SK-N-SH (cell line): Measurements from ENCODE around the gene PLAA. TPM values are rescaled to one million over a fixed set of nuclear protein-coding genes. Genes with fewer than 3 reads are reported as not detected.
A peak's percentile ranks its signal among the peaks of the same experiment; 100 is the strongest.

Experiments used
- CTCF ChIA-PET: fragments of 300-600, 350-600 bp; formaldehyde crosslinking; extraction: SDS; loops from one replicate; lab custom pipeline; 2021; lab: Yijun Ruan, JAX
- POLR2A ChIA-PET: fragments of 350-600 bp; sonication (Branson Sonifier 250); formaldehyde crosslinking; extraction: SDS; loops from one replicate; lab custom pipeline; 2020; ENCODE audit warnings: antibody characterized with exemption, inconsistent platforms; lab: Yijun Ruan, JAX
- DNase-seq: peaks from one replicate; pipeline ENCODE4 v3.0.0; 2012
- H2AFZ ChIP-seq: fragments of 200-600 bp; sonication (generic); 2 replicates; pipeline ENCODE4 v1.8.1; 2016; ENCODE audit warnings: antibody characterized with exemption, mild to moderate bottlenecking, low read depth
- H3F3A ChIP-seq: fragments of 200-600 bp; sonication (generic); replicated peaks from 2 replicates; pipeline ENCODE3; 2016; ENCODE audit warnings: antibody characterized with exemption, mild to moderate bottlenecking; ENCODE audit not compliant: insufficient read depth
- H3K27ac ChIP-seq, 2 experiments: fragments of 200-500 bp in 1 of 2; fragments of 200-600 bp in 1 of 2; sonication (Bioruptor generic) in 1 of 2; sonication (generic), shearing (Covaris generic) in 1 of 2; 2 replicates each; pipeline versions ENCODE4 v1.5.1 to v1.6.1; 2014 to 2016; ENCODE audit warnings: low read depth in 2 of 2, inconsistent platforms in 1 of 2, low read length in 1 of 2, mild to moderate bottlenecking in 1 of 2, mixed read lengths in 1 of 2
- H3K27me3 ChIP-seq: fragments of 200-600 bp; sonication (generic), shearing (Covaris generic); 2 replicates; pipeline ENCODE4 v1.6.1; 2016; ENCODE audit warnings: mixed run types; ENCODE audit not compliant: insufficient read depth
- H3K36me3 ChIP-seq, 2 experiments: fragments of 200-500 bp in 1 of 2; fragments of 200-600 bp in 1 of 2; sonication (Bioruptor generic) in 1 of 2; sonication (generic) in 1 of 2; replicated peaks in 1 of 2; 2 replicates each; pipeline versions ENCODE3 to v1.5.1; 2014 to 2016; ENCODE audit warnings: low read length in 1 of 2, mild to moderate bottlenecking in 1 of 2; ENCODE audit not compliant: insufficient read depth in 2 of 2, control insufficient read depth in 1 of 2
- H3K4me1 ChIP-seq, 2 experiments: fragments of 200-500 bp in 1 of 2; fragments of 200-600 bp in 1 of 2; sonication (Bioruptor generic) in 1 of 2; sonication (generic), shearing (Covaris generic) in 1 of 2; 2 replicates each; pipeline versions ENCODE4 v1.5.1 to v1.6.1; 2014 to 2016; ENCODE audit warnings: low read depth in 1 of 2, low read length in 1 of 2, mixed run types in 1 of 2; ENCODE audit not compliant: insufficient read depth in 2 of 2, control insufficient read depth in 1 of 2
- H3K4me2 ChIP-seq: fragments of 200-600 bp; sonication (generic), shearing (Covaris generic); 2 replicates; pipeline ENCODE4 v1.6.1; 2017; ENCODE audit warnings: mixed run types
- H3K4me3 ChIP-seq, 2 experiments: fragments of 200-500 bp in 1 of 2; fragments of 200-600 bp in 1 of 2; sonication (Bioruptor generic) in 1 of 2; sonication (generic), shearing (Covaris generic) in 1 of 2; 2 replicates each; pipeline versions ENCODE4 v1.5.1 to v1.8.1; 2014 to 2016; ENCODE audit warnings: low read depth in 2 of 2, inconsistent platforms in 1 of 2, low read length in 1 of 2, mild to moderate bottlenecking in 1 of 2, mixed read lengths in 1 of 2, moderate library complexity in 1 of 2
- H3K79me2 ChIP-seq: fragments of 200-600 bp; sonication (generic); 2 replicates; pipeline ENCODE4 v1.8.1; 2017; ENCODE audit warnings: mild to moderate bottlenecking; ENCODE audit not compliant: insufficient read depth
- H3K9ac ChIP-seq: fragments of 200-600 bp; sonication (generic); 2 replicates; pipeline ENCODE4 v1.6.1; 2017; ENCODE audit warnings: mixed run types
- H3K9me2 ChIP-seq: fragments of 200-600 bp; sonication (generic); 2 replicates; pipeline ENCODE4 v1.6.1; 2017; ENCODE audit warnings: mixed run types
- H3K9me3 ChIP-seq: fragments of 200-600 bp; sonication (generic); 2 replicates; pipeline ENCODE4 v1.6.1; 2017; ENCODE audit warnings: mixed run types, mild to moderate bottlenecking, moderate library complexity
- H4K20me1 ChIP-seq: fragments of 200-600 bp; sonication (generic); 2 replicates; pipeline ENCODE4 v1.6.1; 2017; ENCODE audit warnings: mild to moderate bottlenecking, mixed run types; ENCODE audit not compliant: insufficient read depth
- CHD2 ChIP-seq: fragments of 150-350 bp; IDR thresholded peaks from 2 replicates; pipeline ENCODE4 v1.6.1; 2018; ENCODE audit warnings: low read length; ENCODE audit not compliant: partially characterized antibody
- ELF1 ChIP-seq: IDR thresholded peaks from 2 replicates; pipeline ENCODE4 v1.4.0; 2012
- EP300 ChIP-seq, 2 experiments: IDR thresholded peaks; 2 replicates each; pipeline versions ENCODE4 v1.4.0 to v1.6.1; 2012; ENCODE audit warnings: borderline replicate concordance in 1 of 2, low read depth in 1 of 2, low read length in 1 of 2
- EZH2phosphoT487 ChIP-seq: fragments of 200-600 bp; sonication (generic); IDR thresholded peaks from 2 replicates; pipeline ENCODE4 v1.6.1; 2017; ENCODE audit warnings: low read depth, mixed run types, mild to moderate bottlenecking, antibody characterized with exemption, moderate library complexity, borderline replicate concordance
- FOSL2 ChIP-seq: IDR thresholded peaks from 2 replicates; pipeline ENCODE4 v1.4.0; 2012; ENCODE audit warnings: low read depth, mild to moderate bottlenecking, moderate library complexity, borderline replicate concordance
- FOXJ3 ChIP-seq: sonication (generic); formaldehyde crosslinking; IDR thresholded peaks from 2 replicates; pipeline ENCODE4 v1.5.1; 2020; ENCODE audit warnings: mild to moderate bottlenecking, missing genetic modification reagents
- FOXM1 ChIP-seq: IDR thresholded peaks from 2 replicates; pipeline ENCODE4 v1.4.0; 2012; ENCODE audit warnings: low read depth, mild to moderate bottlenecking
- GABPA ChIP-seq: IDR thresholded peaks from 2 replicates; pipeline ENCODE4 v1.4.0; 2012; ENCODE audit warnings: low read depth, mild to moderate bottlenecking
- MEF2A ChIP-seq: IDR thresholded peaks from 2 replicates; pipeline ENCODE4 v1.4.0; 2012; ENCODE audit warnings: low read depth, borderline replicate concordance
- MXI1 ChIP-seq: IDR thresholded peaks from 2 replicates; pipeline ENCODE4 v1.6.1; 2012; ENCODE audit warnings: mild to moderate bottlenecking, low read depth, low read length, improper control_type of control experiment
- NFIC ChIP-seq: IDR thresholded peaks from 2 replicates; pipeline ENCODE4 v1.4.0; 2012; ENCODE audit warnings: borderline replicate concordance
- NRF1 ChIP-seq: IDR thresholded peaks from 2 replicates; pipeline ENCODE4 v1.6.1; 2012; ENCODE audit warnings: low read depth, mild to moderate bottlenecking, low read length
- POLR2AphosphoS5 ChIP-seq: IDR thresholded peaks from 2 replicates; pipeline ENCODE4 v1.6.1; 2012; ENCODE audit warnings: low read depth, low read length
- RAD21 ChIP-seq: IDR thresholded peaks from 2 replicates; pipeline ENCODE4 v1.6.1; 2012; ENCODE audit warnings: mild to moderate bottlenecking, low read length
- RXRA ChIP-seq: IDR thresholded peaks from 2 replicates; pipeline ENCODE4 v1.4.0; 2012; ENCODE audit warnings: low read depth, mild to moderate bottlenecking, borderline replicate concordance
- SIN3A ChIP-seq: IDR thresholded peaks from 2 replicates; pipeline ENCODE4 v1.6.1; 2012; ENCODE audit warnings: low read depth, mild to moderate bottlenecking, low read length, moderate library complexity, borderline replicate concordance
- SMC3 ChIP-seq: IDR thresholded peaks from 2 replicates; pipeline ENCODE4 v1.6.1; 2012; ENCODE audit warnings: low read depth, low read length, improper control_type of control experiment
- TAF1 ChIP-seq: IDR thresholded peaks from 2 replicates; pipeline ENCODE4 v1.6.1; 2012; ENCODE audit warnings: low read depth, mild to moderate bottlenecking, low read length, moderate library complexity, borderline replicate concordance
- TEAD4 ChIP-seq: IDR thresholded peaks from 2 replicates; pipeline ENCODE4 v1.4.0; 2012; ENCODE audit warnings: mild to moderate bottlenecking, borderline replicate concordance; ENCODE audit not compliant: insufficient read depth
- YY1 ChIP-seq: IDR thresholded peaks from 2 replicates; pipeline ENCODE4 v1.4.0; 2012; ENCODE audit warnings: low read depth, mild to moderate bottlenecking
- WGBS: methylation state at CpG from one replicate; pipeline ENCODE4 v1.1.6; 2017; ENCODE audit warnings: low lambda C conversion rate; 5-methylcytosine and 5-hydroxymethylcytosine counted together
- polyA plus RNA-seq, 3 experiments: library from polyadenylated mRNA; depleted of rRNA; stranded (reverse); fragments of >200 nt; gene quantifications; 2 replicates each; pipeline ENCODE4 v1.2.3, GENCODE V29; 2012
- TF ChIP-seq, protein P1 (sequence below): IDR thresholded peaks from 2 replicates; pipeline ENCODE4 v1.4.0; 2012; ENCODE audit warnings: low read depth, borderline replicate concordance
- TF ChIP-seq, protein P2 (sequence below): IDR thresholded peaks from 2 replicates; pipeline ENCODE4 v1.4.0; 2012; ENCODE audit warnings: low read depth, borderline replicate concordance
- TF ChIP-seq, protein P3 (sequence below): IDR thresholded peaks from 2 replicates; pipeline ENCODE4 v1.6.1; 2012; ENCODE audit warnings: mild to moderate bottlenecking, low read depth, low read length, moderate library complexity
- TF ChIP-seq, protein P4 (sequence below): IDR thresholded peaks from 2 replicates; pipeline ENCODE4; 2012

The PLAA gene
- 13.4 and 14.0 TPM in 2 replicates for polyA plus RNA-seq (2012; rRNA removed)
- 18.1 and 20.6 TPM in 2 replicates for polyA plus RNA-seq (2012; cell fraction: cytosol; rRNA removed)
- polyA plus RNA-seq (2012; cell fraction: nucleus; rRNA removed) = 8.9 and 15.5 TPM in 2 replicates

DNA sequence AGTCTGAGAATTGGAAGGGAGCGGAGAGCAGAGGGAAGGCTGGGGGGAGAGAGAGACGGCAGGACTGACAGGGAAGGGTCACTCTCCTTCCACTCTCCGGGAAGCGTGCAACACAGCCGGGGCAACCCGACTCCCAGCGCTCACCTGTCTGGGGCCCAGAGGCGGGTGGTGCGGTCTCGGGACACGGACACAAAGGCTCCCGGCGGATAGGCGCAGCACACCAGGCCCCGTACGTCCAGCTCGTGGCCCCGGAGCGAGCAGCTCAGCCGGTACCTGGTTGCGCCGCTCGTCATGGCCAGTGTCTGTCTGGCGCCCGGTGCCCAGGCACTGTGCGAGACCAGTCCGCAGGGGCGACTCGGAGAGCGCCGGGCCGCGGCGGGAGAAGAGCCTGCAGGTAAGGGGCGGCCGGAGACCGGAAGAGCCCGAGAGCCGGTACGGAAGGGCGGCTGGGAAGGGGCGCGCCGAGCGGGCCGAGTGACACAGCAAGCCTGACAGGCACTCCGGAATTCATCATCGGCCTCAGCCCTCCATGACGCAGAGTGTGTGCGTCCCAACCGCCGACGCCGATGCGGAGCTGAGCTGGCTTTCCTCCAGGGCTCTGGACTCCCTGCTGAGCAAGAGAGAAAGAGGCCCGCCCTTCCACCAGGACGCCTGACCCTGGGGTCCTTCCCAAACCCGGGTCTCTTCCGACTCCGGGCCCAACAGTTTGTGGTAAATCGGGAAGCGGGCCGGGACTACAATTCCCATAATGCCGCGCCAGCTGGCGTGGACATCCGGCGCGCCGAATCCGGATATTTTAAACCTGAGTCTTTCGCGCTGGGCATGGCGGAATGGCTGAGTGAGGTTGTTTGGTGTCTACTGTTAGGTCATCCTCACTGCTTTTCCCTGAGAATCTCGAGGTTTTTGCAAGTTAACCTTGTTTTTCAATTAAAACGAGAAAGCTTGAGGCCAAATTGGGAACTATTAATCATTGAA, at the start of gene PLAA:
TSS of gene PLAA (minus strand) at position 490 of the 975 bp plus-strand sequence. CDS start at position 293, 197 bp downstream.
- Histone ChIP-seq H3K27ac (peak within 1 kb of the TSS; percentile 99), H3K9me3 (no peaks in the 10 kb centered on the region), H3K9ac (peak within 1 kb of the TSS; percentile 94), H2AFZ (peak within 1 kb of the TSS; percentile 89), H4K20me1 (peaks cover 8% of the 10 kb centered on the region; the same call in 1 of the 2 replicates), H3K9me2 (no peaks in the 10 kb centered on the region), H3K4me1 (peaks cover 0 to 9% of the 10 kb centered on the region in 2 experiments; a peak in 2 of 4 replicates), H3K36me3 (peaks cover 4 to 9% of the 10 kb centered on the region in 2 experiments), H3K4me2 (peak within 1 kb of the TSS; percentile 82), H3F3A (peaks cover 6% of the 10 kb centered on the region), H3K79me2 (peaks cover 50% of the 10 kb centered on the region), H3K4me3 (peak within 1 kb of the TSS; percentile 91 to 97), H3K27me3 (no peaks in the 10 kb centered on the region)
- under 1% methylated on average over 23 of the region's 76 CpGs for WGBS
- POLR2A ChIA-PET = interaction anchor here (0.6 to 2.3 kb wide), 4 partner anchors 9 to 1179 kb away, joined by 3 to 12 read pairs (median 5); partner anchors contain the start of gene IFT74
- CTCF ChIA-PET = interaction anchor here (1.1 to 1.3 kb wide), 2 partner anchors 55 to 582 kb away, joined by 3 to 5 read pairs; partner anchors contain the start of gene CAAP1
- peak; percentile 90 for DNase-seq
- TF ChIP-seq, protein P1, sequence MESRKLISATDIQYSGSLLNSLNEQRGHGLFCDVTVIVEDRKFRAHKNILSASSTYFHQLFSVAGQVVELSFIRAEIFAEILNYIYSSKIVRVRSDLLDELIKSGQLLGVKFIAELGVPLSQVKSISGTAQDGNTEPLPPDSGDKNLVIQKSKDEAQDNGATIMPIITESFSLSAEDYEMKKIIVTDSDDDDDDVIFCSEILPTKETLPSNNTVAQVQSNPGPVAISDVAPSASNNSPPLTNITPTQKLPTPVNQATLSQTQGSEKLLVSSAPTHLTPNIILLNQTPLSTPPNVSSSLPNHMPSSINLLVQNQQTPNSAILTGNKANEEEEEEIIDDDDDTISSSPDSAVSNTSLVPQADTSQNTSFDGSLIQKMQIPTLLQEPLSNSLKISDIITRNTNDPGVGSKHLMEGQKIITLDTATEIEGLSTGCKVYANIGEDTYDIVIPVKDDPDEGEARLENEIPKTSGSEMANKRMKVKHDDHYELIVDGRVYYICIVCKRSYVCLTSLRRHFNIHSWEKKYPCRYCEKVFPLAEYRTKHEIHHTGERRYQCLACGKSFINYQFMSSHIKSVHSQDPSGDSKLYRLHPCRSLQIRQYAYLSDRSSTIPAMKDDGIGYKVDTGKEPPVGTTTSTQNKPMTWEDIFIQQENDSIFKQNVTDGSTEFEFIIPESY = no peak
- TF ChIP-seq CHD2 = peak; percentile 46
- 0 out of 2 replicates have a peak, but pooled peaks have one; percentile 11 for TF ChIP-seq NFIC
- TF ChIP-seq EZH2phosphoT487 = no peak
- peak; percentile 49; the same call in 1 of the 2 replicates for TF ChIP-seq SIN3A
- 0 out of 2 replicates have a peak, but pooled peaks have one; percentile 17 for TF ChIP-seq FOSL2
- no peak for TF ChIP-seq RXRA
- TF ChIP-seq MXI1 = peak; percentile 89
- peak; percentile 90 for TF ChIP-seq GABPA
- no peak for TF ChIP-seq SMC3
- no peak for TF ChIP-seq RAD21
- TF ChIP-seq POLR2AphosphoS5 = peak; percentile 84
- peak; percentile 85 for TF ChIP-seq YY1
- TF ChIP-seq MEF2A = no peak
- TF ChIP-seq EP300 (IDR thresholded peaks at IDR 0.05; ENCODE audit: borderline replicate concordance in 1 of 2, low read depth in 1 of 2, low read length in 1 of 2) = no peak
- TF ChIP-seq FOXJ3 (CRISPR knock-in tag) = 0 out of 2 replicates have a peak, but pooled peaks have one; percentile 54
- TF ChIP-seq, protein P2, sequence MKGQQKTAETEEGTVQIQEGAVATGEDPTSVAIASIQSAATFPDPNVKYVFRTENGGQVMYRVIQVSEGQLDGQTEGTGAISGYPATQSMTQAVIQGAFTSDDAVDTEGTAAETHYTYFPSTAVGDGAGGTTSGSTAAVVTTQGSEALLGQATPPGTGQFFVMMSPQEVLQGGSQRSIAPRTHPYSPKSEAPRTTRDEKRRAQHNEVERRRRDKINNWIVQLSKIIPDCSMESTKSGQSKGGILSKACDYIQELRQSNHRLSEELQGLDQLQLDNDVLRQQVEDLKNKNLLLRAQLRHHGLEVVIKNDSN = 0 out of 2 replicates have a peak, but pooled peaks have one; percentile 22
- no peak for TF ChIP-seq TEAD4
- TF ChIP-seq ELF1 = peak; percentile 70
- TF ChIP-seq NRF1 = no peak
- TF ChIP-seq TAF1 = peak; percentile 84
- TF ChIP-seq, protein P3, sequence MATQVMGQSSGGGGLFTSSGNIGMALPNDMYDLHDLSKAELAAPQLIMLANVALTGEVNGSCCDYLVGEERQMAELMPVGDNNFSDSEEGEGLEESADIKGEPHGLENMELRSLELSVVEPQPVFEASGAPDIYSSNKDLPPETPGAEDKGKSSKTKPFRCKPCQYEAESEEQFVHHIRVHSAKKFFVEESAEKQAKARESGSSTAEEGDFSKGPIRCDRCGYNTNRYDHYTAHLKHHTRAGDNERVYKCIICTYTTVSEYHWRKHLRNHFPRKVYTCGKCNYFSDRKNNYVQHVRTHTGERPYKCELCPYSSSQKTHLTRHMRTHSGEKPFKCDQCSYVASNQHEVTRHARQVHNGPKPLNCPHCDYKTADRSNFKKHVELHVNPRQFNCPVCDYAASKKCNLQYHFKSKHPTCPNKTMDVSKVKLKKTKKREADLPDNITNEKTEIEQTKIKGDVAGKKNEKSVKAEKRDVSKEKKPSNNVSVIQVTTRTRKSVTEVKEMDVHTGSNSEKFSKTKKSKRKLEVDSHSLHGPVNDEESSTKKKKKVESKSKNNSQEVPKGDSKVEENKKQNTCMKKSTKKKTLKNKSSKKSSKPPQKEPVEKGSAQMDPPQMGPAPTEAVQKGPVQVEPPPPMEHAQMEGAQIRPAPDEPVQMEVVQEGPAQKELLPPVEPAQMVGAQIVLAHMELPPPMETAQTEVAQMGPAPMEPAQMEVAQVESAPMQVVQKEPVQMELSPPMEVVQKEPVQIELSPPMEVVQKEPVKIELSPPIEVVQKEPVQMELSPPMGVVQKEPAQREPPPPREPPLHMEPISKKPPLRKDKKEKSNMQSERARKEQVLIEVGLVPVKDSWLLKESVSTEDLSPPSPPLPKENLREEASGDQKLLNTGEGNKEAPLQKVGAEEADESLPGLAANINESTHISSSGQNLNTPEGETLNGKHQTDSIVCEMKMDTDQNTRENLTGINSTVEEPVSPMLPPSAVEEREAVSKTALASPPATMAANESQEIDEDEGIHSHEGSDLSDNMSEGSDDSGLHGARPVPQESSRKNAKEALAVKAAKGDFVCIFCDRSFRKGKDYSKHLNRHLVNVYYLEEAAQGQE = 0 out of 2 replicates have a peak, but pooled peaks have one; percentile 4
- TF ChIP-seq, protein P4, sequence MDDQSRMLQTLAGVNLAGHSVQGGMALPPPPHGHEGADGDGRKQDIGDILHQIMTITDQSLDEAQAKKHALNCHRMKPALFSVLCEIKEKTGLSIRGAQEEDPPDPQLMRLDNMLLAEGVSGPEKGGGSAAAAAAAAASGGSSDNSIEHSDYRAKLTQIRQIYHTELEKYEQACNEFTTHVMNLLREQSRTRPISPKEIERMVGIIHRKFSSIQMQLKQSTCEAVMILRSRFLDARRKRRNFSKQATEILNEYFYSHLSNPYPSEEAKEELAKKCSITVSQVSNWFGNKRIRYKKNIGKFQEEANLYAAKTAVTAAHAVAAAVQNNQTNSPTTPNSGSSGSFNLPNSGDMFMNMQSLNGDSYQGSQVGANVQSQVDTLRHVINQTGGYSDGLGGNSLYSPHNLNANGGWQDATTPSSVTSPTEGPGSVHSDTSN = peak; percentile 71
- no peak; the same call in 1 of the 2 replicates for TF ChIP-seq FOXM1
